Hippocampal formation (tissue), 2 donors: Measurements from ENCODE around the gene ZDHHC1.
"Not testable (repeated sequence)": the region's sequence is repeated elsewhere in the genome, so short reads cannot be mapped to it uniquely, and the experiment has no call there.

ENCODE experiments used
- DNase-seq, 2 donors: peaks; one replicate each; lab custom pipeline; 2025; lab: John Stamatoyannopoulos, UW

The ZDHHC1 gene

GRCh38 chr16:67361038-67361437, 55.2 kb downstream of the ZDHHC1 start:
- no peak for DNase-seq

- not testable (repeated sequence) for DNase-seq
Observed at GRCh38 chr16:67359540-67360269, 56.6 kb downstream of the ZDHHC1 start.

- DNase-seq, result no peak
Observed at GRCh38 chr16:67357561-67357960, 58.7 kb downstream of the ZDHHC1 start.

GRCh38 chr16:67356396-67356795, 59.9 kb downstream of the ZDHHC1 start:
- no peak for DNase-seq

GRCh38 chr16:67352463-67352862, 63.8 kb downstream of the ZDHHC1 start:
- not testable (repeated sequence) for DNase-seq

GRCh38 chr16:67350324-67350723, 66.0 kb downstream of the ZDHHC1 start:
- no peak for DNase-seq

- DNase-seq, result no peak
Observed at GRCh38 chr16:67349172-67349571, 67.1 kb downstream of the ZDHHC1 start.

GRCh38 chr16:67346341-67346740, 69.9 kb downstream of the ZDHHC1 start:
- DNase-seq, result no peak

GRCh38 chr16:67345401-67345800, 70.9 kb downstream of the ZDHHC1 start:
- DNase-seq, result no peak
